ENCODE measurements around the gene DLX5. TPM values are rescaled to one million over a fixed set of nuclear protein-coding genes. Genes with fewer than 3 reads are reported as not detected.
"Not testable (repeated sequence)": the region's sequence is repeated elsewhere in the genome, so short reads cannot be mapped to it uniquely, and the experiment has no call there.

The DLX5 gene
- not detected in 2 replicates for total RNA-seq (2012; rRNA removed)
- not detected in 2 replicates for polyA plus RNA-seq (2012; rRNA removed)
- not detected in 2 replicates for polyA plus RNA-seq (2012; cell fraction: cytosol; rRNA removed)
- not detected in 2 replicates for polyA plus RNA-seq (2012; cell fraction: nucleus; rRNA removed; ENCODE audit: low replicate concordance)
- Bru-seq, nascent RNA: not detected
- BruChase-seq, experiment 1, labeled RNA remaining after a 6-hour chase: not detected
- BruChase-seq, experiment 2, labeled RNA remaining after a 2-hour chase: not detected
- long read RNA-seq: 0 reads

- 1% methylated on average over 17 of the region's 60 CpGs; no CpG with 5 or more reads in 1 of the 2 experiments for WGBS, 2 experiments (ENCODE audit: extremely low coverage in 2 of 2, insufficient read length in 1 of 2)
- H3K14ac ChIP-seq (replicated peaks; ENCODE audit: low read depth, low read length): no peak within 1 kb of the TSS
- H2AK9ac ChIP-seq (replicated peaks; ENCODE audit: low read depth, low read length, poor library complexity): no peak within 1 kb of the TSS
- H3K23ac ChIP-seq (ENCODE audit: low read depth, low read length): no peak within 1 kb of the TSS
- H2BK5ac ChIP-seq (ENCODE audit: low read depth, low read length, poor library complexity, severe bottlenecking): no peak within 1 kb of the TSS
- H4K5ac ChIP-seq (ENCODE audit: low read depth, low read length): no peak within 1 kb of the TSS
- ATAC-seq (ENCODE audit: low read depth) (no peak), DNase-seq (peak; percentile 6)
- intact Hi-C loops (cut with micrococcal nuclease): loop anchor here (5.0 kb wide), 1 partner anchor 847 kb away; no protein-coding TSS in a partner anchor
- no peaks in the 10 kb centered on the region for H4K20me1 ChIP-seq (ENCODE audit: insufficient read depth, low read length)
- no peak within 1 kb of the TSS; the same call in 1 of the 2 replicates for H3K4me3 ChIP-seq (ENCODE audit: insufficient read depth, low read depth, low read length)
- TF ChIP-seq SMC3 (IDR thresholded peaks at IDR 0.05; ENCODE audit: low read depth, low read length): no peak
- H2AFZ ChIP-seq (replicated peaks; ENCODE audit: low read length, poor library complexity): peak within 1 kb of the TSS; percentile 49
- peaks cover 66% of the 10 kb centered on the region for H3K27me3 ChIP-seq (ENCODE audit: control insufficient read depth, insufficient read depth, low read length)
- no TSS peak for BruUV-seq (replicated peaks)
- no peak within 1 kb of the TSS for H2BK120ac ChIP-seq (ENCODE audit: low read depth, low read length)
- H4K91ac ChIP-seq (ENCODE audit: insufficient read depth, low read depth, low read length): no peak within 1 kb of the TSS
- no peak within 1 kb of the TSS for H3K56ac ChIP-seq (ENCODE audit: extremely low read depth, insufficient read depth, low read length)
- peak within 1 kb of the TSS; percentile 63 for H3K4me2 ChIP-seq (ENCODE audit: low read depth, low read length)
- H3K9me1 ChIP-seq (ENCODE audit: insufficient read depth, low read length): no peaks in the 10 kb centered on the region
- H3K79me1 ChIP-seq (ENCODE audit: low read depth in 1 of 2, low read length in 2 of 2): no peaks in the 10 kb centered on the region
- no peak within 1 kb of the TSS for H4K8ac ChIP-seq (ENCODE audit: low read depth in 2 of 2, low read length in 2 of 2)
- H3K27ac ChIP-seq (ENCODE audit: insufficient read depth, low read length): no peak within 1 kb of the TSS
- no peak within 1 kb of the TSS for H2BK20ac ChIP-seq (ENCODE audit: low read depth, low read length)
- CTCF ChIA-PET: no interaction called here
- no peak within 1 kb of the TSS for H3K18ac ChIP-seq (ENCODE audit: low read depth, low read length)
- H3K4ac ChIP-seq (ENCODE audit: low read depth, low read length): no peak within 1 kb of the TSS
- no peaks in the 10 kb centered on the region for H3K36me3 ChIP-seq (ENCODE audit: control insufficient read depth, insufficient read depth, low read length)
- in situ Hi-C loops (cut with MboI; ENCODE audit: low sequenced_read_pairs): loop anchor here (5.0 to 10.0 kb wide), 2 partner anchors 950 to 1107 kb away; no protein-coding TSS in a partner anchor
- H3K9me3 ChIP-seq (ENCODE audit: control insufficient read depth, insufficient read depth, low read length): peaks cover 7% of the 10 kb centered on the region
- POLR2A ChIA-PET (ENCODE audit: unreplicated experiment): no interaction called here
- H3K4me1 ChIP-seq (ENCODE audit: control insufficient read depth, insufficient read depth, low read length): no peaks in the 10 kb centered on the region
- H3K9ac ChIP-seq (ENCODE audit: low read depth, low read length): no peak within 1 kb of the TSS
- no peak within 1 kb of the TSS for H2AK5ac ChIP-seq (ENCODE audit: low read depth, low read length)
- H2BK15ac ChIP-seq (ENCODE audit: low read depth, low read length): no peak within 1 kb of the TSS
- dilution Hi-C loops (cut with HindIII; ENCODE audit: low sequenced_read_pairs, unreplicated experiment): no loop called here
Measured at GRCh38 chr7:97024209-97025129, at the start of gene DLX5. Gene DLX5, minus strand, starts transcription at chr7:97024831. Its CDS starts 208 bp downstream, at chr7:97024623.

- H2BK20ac ChIP-seq (ENCODE audit: low read depth, low read length); H3K18ac ChIP-seq (ENCODE audit: low read depth, low read length); H2AK9ac ChIP-seq (replicated peaks; ENCODE audit: low read depth, low read length, poor library complexity); H3K4me1 ChIP-seq (ENCODE audit: control insufficient read depth, insufficient read depth, low read length); H3K14ac ChIP-seq (replicated peaks; ENCODE audit: low read depth, low read length); H3K56ac ChIP-seq (ENCODE audit: extremely low read depth, insufficient read depth, low read length); in situ Hi-C loops (cut with MboI; ENCODE audit: low sequenced_read_pairs); H3K9ac ChIP-seq (ENCODE audit: low read depth, low read length); H3K79me1 ChIP-seq (ENCODE audit: low read depth in 1 of 2, low read length in 2 of 2); ATAC-seq (ENCODE audit: low read depth); H4K91ac ChIP-seq (ENCODE audit: insufficient read depth, low read depth, low read length); H3K9me3 ChIP-seq (ENCODE audit: control insufficient read depth, insufficient read depth, low read length); H2AFZ ChIP-seq (replicated peaks; ENCODE audit: low read length, poor library complexity); H4K8ac ChIP-seq (ENCODE audit: low read depth in 2 of 2, low read length in 2 of 2); DNase-seq; dilution Hi-C loops (cut with HindIII; ENCODE audit: low sequenced_read_pairs, unreplicated experiment); intact Hi-C loops (cut with micrococcal nuclease); H4K5ac ChIP-seq (ENCODE audit: low read depth, low read length); BruUV-seq (replicated peaks); H2AK5ac ChIP-seq (ENCODE audit: low read depth, low read length); H3K36me3 ChIP-seq (ENCODE audit: control insufficient read depth, insufficient read depth, low read length); H2BK5ac ChIP-seq (ENCODE audit: low read depth, low read length, poor library complexity, severe bottlenecking); H3K27ac ChIP-seq (ENCODE audit: insufficient read depth, low read length); H2BK120ac ChIP-seq (ENCODE audit: low read depth, low read length); H3K4me3 ChIP-seq (ENCODE audit: insufficient read depth, low read depth, low read length); CTCF ChIA-PET; POLR2A ChIA-PET (ENCODE audit: unreplicated experiment); H3K9me1 ChIP-seq (ENCODE audit: insufficient read depth, low read length); H3K23ac ChIP-seq (ENCODE audit: low read depth, low read length); H3K4me2 ChIP-seq (ENCODE audit: low read depth, low read length); H4K20me1 ChIP-seq (ENCODE audit: insufficient read depth, low read length); H3K27me3 ChIP-seq (ENCODE audit: control insufficient read depth, insufficient read depth, low read length); H3K4ac ChIP-seq (ENCODE audit: low read depth, low read length); H2BK15ac ChIP-seq (ENCODE audit: low read depth, low read length): not testable (repeated sequence)
- no CpG with 5 or more reads among the region's 2 CpGs for WGBS, 2 experiments (ENCODE audit: extremely low coverage in 2 of 2, insufficient read length in 1 of 2)
Measured at GRCh38 chr7:97072025-97072424, 47.4 kb upstream of the DLX5 start.

Data from IMR-90 (cell line).